GM15510 (cell line): Measurements from ENCODE around the gene RAMP3.

Source experiments
- POLR2A ChIP-seq: IDR thresholded peaks from 3 replicates; pipeline ENCODE4 v1.6.1; 2011; ENCODE audit warnings: borderline replicate concordance; ENCODE audit not compliant: insufficient read length; ENCODE audit errors: extremely low read depth

RAMP3 gene

GRCh38 chr7:45147858-45148652 is 9.5 kb upstream of the RAMP3 start:
- no peak for TF ChIP-seq POLR2A

GRCh38 chr7:45148653-45148973 is 9.0 kb upstream of the RAMP3 start:
- no peak for TF ChIP-seq POLR2A

GRCh38 chr7:45149606-45150005 is 8.0 kb upstream of the RAMP3 start:
- no peak for TF ChIP-seq POLR2A

- no peak for TF ChIP-seq POLR2A
These were observed 7.4 kb upstream of the RAMP3 start for GRCh38 chr7:45150199-45150598.

GRCh38 chr7:45151131-45151684 is 6.4 kb upstream of the RAMP3 start:
- TF ChIP-seq POLR2A, result no peak

GRCh38 chr7:45151967-45152366 is 5.6 kb upstream of the RAMP3 start:
- no peak for TF ChIP-seq POLR2A

- no peak for TF ChIP-seq POLR2A
These were observed 4.4 kb upstream of the RAMP3 start for GRCh38 chr7:45153233-45153632.

- TF ChIP-seq POLR2A, result no peak
These were observed 2.2 kb upstream of the RAMP3 start for GRCh38 chr7:45155357-45155900.

- TF ChIP-seq POLR2A, result no peak
These were observed 1.6 kb upstream of the RAMP3 start for GRCh38 chr7:45155941-45156340.

- no peak for TF ChIP-seq POLR2A
These were observed 897 bp upstream of the RAMP3 start for GRCh38 chr7:45156516-45157272.

- no peak for TF ChIP-seq POLR2A
These were observed 322 bp upstream of the RAMP3 start for GRCh38 chr7:45157286-45157652.

GRCh38 chr7:45158471-45158870 is 880 bp downstream of the RAMP3 start:
- TF ChIP-seq POLR2A, result no peak

GRCh38 chr7:45159296-45159695 is 1.7 kb downstream of the RAMP3 start:
- no peak for TF ChIP-seq POLR2A

GRCh38 chr7:45160417-45160881 is 2.9 kb downstream of the RAMP3 start:
- TF ChIP-seq POLR2A, result no peak

GRCh38 chr7:45161138-45161537 is 3.5 kb downstream of the RAMP3 start:
- TF ChIP-seq POLR2A, result no peak
